ENCODE results near the gene AMH.

AMH gene

DNA sequence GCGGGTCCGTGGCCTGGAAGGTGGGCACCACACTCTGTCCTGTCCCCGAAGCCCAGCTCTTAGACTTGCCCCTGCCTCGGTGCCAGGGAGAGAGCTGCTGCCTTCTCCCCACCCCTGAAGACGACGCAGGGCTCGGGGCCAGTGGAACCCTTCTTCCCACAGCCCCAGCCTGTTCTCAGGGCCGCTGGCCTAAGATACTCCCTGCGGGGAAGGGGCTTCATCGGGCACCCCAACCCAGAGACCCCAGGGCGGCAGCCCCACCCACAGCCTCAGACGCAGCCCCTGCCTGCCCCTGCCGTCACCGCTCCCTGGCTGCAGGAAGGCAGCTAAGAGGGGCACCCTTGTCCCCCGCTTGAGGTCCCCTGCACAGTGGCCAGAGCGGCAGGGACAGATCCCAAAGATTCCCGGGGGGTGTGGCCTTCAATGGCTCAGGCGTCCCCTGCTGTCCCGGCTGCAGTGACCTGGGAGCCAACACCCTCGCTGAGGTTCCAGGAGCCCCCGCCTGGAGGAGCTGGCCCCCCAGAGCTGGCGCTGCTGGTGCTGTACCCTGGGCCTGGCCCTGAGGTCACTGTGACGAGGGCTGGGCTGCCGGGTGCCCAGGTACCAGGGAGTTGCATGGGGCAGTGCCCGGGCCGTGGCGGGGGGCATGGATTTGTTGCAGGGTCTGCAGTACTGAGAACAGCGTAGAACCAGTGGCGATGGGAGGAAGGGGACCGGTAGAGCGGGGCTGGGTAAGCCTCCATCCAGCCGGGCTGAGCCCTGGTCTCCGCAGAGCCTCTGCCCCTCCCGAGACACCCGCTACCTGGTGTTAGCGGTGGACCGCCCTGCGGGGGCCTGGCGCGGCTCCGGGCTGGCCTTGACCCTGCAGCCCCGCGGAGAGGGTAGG lies 1.0 kb downstream of the AMH start:
- no peak for DNase-seq (ENCODE audit: low read depth in 2 of 2)

- no peak for DNase-seq (ENCODE audit: low read depth in 2 of 2)
Measured at GRCh38 chr19:2250766-2251105, 1.6 kb downstream of the AMH start.

DNA sequence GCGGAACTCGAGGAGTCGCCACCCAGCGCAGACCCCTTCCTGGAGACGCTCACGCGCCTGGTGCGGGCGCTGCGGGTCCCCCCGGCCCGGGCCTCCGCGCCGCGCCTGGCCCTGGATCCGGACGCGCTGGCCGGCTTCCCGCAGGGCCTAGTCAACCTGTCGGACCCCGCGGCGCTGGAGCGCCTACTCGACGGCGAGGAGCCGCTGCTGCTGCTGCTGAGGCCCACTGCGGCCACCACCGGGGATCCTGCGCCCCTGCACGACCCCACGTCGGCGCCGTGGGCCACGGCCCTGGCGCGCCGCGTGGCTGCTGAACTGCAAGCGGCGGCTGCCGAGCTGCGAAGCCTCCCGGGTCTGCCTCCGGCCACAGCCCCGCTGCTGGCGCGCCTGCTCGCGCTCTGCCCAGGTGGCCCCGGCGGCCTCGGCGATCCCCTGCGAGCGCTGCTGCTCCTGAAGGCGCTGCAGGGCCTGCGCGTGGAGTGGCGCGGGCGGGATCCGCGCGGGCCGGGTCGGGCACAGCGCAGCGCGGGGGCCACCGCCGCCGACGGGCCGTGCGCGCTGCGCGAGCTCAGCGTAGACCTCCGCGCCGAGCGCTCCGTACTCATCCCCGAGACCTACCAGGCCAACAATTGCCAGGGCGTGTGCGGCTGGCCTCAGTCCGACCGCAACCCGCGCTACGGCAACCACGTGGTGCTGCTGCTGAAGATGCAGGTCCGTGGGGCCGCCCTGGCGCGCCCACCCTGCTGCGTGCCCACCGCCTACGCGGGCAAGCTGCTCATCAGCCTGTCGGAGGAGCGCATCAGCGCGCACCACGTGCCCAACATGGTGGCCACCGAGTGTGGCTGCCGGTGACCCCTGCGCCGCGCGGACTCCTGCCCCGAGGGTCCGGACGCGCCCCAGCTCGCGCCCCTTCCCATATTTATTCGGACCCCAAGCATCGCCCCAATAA lies 2.3 kb downstream of the AMH start:
- no peak for DNase-seq (ENCODE audit: low read depth in 2 of 2)

DNA sequence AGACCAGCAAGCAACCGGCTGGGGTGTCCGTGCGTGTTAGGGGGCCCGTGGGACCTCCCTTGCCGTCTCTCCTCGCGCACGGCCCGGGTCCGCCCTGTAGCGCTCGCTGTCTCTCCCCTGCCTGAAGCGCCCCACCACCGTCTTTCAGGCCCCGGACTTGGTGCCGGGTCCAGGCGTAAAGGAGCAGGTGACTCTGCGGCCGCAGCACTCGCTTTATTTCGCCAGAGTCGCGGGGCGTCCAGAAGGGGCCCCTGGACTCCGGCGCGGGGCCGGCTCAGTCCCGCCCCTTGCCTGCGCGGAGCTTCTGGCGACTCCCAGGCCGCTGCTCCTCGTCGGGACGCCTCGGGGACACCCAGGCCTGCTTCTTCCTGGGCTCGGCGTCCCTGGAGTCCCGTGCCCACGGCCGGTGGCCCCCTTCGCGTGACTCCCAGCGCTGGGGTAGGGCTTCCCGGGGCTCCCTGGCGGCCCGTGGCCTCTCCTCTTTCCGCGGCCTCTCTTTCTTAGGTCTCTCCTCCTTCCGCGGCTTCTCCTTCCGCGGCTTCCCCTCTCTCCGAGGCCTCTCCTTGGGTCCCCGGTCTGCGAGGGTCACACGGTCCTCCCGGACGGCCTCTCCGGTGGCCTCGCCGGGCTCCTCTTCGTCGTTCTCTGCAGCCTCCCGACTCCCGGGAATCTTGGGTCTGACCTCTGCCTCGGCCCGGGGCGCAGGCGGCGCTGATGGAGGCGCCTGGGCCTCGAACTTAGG lies 3.1 kb downstream of the AMH start:
- no peak for DNase-seq (ENCODE audit: low read depth in 2 of 2)

DNA sequence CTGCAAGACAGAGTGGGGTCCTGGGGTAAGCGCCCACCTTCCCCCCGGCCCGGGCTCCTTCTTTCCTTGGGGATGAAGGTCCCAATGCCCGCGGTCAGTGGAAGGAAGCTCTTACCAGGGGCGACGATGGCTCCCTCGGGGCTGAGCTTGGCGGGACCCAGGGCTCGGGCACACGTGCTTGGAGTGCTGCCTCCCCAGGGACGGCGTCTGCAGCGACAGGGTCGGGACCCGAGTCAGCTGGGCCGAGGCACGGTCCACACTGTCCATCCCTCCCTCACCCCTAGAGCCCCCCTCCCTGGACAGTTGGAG lies 3.6 kb downstream of the AMH start:
- DNase-seq (ENCODE audit: low read depth in 2 of 2): no peak

DNA sequence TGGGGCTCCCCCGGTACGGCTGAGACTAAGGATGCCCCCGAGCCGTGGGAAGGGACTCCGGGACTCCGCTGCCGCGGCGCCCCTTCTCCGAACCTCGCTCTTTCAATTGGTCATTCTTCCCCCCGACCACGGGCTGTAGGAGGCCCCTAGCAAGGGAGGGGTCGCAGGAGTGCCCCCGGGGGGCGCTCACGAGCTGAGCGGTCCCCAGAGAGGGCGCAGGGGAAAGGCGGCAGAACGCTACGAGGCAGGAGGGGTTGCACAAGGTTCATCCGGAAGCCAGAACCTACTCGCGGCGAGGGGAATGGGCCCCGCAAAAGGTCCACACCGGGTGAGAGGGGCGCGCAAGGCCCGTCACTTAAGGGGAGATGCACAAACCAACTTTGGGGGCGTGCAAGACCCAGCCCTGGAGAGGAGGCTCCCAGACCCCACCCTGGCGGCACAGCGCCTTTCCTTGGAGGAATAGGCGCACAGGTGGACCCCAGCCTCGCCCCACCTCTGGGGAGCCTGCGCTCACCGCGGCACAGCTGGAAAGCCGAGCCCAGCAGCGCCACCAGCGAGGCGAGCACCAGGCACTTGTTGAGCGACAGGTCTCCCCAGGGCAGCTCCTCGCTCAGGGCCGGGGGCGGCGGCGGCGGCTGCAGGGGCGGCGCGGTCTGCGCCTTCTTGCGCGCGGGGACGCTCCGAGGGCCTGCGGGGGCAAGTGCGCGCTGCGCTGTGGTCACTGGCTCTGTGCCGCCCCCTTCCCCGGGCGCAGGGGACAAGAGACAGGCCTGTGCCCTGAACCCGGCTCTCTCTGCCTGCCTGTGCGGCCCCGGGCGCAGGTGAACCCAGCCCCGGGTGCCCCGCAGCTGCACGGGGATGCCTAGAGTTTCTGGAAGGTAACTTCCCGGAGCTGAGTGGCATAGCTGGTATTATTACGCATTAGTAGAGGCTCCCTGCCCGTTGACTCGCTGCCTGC lies 4.3 kb downstream of the AMH start:
- DNase-seq (ENCODE audit: low read depth in 2 of 2): no peak

- DNase-seq (ENCODE audit: low read depth in 2 of 2): no peak
Measured at GRCh38 chr19:2254064-2254872, 5.1 kb downstream of the AMH start.

DNA sequence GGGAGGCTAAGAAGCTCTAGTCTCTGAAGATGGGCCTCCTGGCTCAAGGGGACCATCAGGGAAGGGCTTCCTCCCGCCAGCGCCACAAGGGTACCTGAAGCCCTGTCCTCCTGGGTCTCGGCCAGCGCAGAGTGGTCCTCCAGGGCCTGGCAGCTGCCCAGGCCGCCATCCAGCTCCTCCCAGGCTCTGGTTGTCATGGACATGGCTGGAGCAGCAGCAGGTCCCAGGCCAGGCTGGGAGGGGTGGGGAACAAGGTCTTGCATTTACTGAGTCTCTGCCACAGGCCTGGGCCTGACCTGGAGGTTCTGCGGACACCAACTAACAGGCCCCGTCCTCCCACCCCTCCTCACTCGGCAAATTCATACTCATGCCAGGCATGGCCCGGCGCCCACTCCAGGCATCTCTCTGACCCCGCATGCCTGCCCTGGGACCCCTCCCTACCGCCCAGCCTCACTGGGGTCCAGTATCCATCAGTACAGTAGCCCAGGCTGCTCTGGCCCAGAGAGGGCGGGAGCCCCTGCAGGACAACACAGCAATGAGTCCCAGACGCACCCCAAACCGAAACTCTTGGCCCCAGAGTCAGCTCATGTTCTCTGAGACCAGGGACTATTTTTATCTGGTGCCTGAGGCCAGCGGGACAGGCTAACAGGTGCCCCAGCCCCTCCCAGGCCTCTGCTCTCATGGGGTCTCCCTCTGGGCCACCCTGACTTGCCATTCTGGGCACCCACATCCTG lies 6.2 kb downstream of the AMH start:
- DNase-seq (ENCODE audit: low read depth in 2 of 2): no peak

GRCh38 chr19:2255982-2256685 lies 7.0 kb downstream of the AMH start, which contains the start of gene JSRP1:
Gene JSRP1 (minus strand): TSS chr19:2256417. CDS start chr19:2255314, 1,103 bp downstream.
- DNase-seq (ENCODE audit: low read depth in 2 of 2): no peak

DNA sequence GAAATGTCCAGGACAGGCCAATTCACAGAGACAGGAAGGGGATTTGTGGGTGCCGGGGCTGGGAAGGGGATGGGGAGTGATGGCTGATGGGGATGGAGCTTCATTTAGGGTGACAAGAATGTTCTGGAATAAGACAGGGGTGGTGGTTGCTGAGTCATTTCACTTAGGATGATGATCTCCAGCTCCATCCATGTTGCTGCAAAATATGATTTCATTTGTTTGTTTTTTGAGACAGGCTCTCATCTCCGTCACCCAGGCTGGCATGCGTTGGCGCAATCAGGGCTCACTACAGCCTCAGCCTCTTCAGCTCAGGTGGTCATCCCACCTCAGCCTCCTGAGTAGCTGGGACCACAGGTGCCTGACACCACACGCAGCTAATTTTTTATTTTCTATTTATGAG lies 10.2 kb downstream of the AMH start:
- DNase-seq (ENCODE audit: low read depth in 2 of 2): no peak

DNA sequence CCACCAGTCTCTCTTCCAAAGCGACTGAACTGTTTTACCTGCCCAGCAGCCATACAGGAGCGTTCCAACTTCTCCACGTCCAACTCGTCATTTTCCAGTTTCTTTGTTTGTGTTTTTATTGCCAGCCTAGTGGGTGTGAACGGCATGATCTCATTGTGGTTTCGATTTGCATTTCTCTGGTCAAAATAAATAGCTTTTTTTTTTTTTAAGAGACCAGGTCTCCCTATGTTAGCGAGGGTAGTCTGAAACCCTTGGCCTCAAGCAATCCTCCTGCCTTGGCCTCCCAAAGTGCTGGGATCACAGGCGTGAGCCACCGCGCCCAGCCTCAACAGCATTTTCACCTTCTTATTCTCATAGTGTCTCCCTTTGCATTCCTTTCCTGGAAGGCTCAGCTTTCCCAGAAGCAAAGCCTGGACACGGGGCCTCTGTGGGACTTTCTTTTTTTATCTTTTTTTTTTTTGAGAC lies 11.2 kb downstream of the AMH start:
- DNase-seq (ENCODE audit: low read depth in 2 of 2): no peak

- DNase-seq (ENCODE audit: low read depth in 2 of 2): no peak
Measured at GRCh38 chr19:2261438-2262172, 12.5 kb downstream of the AMH start.

- DNase-seq (ENCODE audit: low read depth in 2 of 2): no peak
Measured at GRCh38 chr19:2266183-2266993, 17.3 kb downstream of the AMH start.

DNA sequence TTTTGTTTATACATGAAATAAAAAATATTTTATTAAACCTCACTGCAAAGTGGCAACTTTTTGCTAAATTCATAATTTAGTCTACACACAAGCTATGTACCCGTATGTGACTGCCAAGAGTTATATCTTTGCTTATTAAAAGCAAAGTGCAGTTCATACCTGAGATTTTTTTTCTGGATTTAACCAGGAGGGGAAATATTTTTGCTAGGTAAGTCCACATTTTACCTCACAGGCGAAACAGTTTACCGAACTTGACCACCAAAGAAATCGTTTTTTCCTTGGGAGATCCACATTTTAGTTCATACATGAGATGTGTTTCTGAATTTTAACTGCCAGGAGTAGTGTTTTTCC lies 19.3 kb downstream of the AMH start:
- no peak for DNase-seq (ENCODE audit: low read depth in 2 of 2)

DNA sequence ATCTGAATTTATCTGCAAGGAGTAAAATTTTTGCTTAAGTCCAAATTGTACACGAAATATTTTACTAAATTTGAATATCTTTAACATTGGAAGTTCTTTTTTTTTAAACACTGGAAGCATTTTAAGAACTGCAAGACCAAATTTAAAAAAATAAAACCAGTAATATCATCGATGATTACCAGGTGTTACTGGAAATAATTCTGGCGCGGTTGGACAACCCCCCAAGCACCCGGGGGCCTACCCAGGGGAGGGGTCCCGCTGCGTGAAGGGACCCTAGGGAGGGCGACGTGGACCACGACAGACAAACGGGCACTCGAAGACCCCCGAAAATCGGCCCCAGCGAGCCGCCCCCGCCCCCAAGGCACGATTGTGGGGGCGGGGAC lies 19.7 kb downstream of the AMH start:
- no peak for DNase-seq (ENCODE audit: low read depth in 2 of 2)

DNA sequence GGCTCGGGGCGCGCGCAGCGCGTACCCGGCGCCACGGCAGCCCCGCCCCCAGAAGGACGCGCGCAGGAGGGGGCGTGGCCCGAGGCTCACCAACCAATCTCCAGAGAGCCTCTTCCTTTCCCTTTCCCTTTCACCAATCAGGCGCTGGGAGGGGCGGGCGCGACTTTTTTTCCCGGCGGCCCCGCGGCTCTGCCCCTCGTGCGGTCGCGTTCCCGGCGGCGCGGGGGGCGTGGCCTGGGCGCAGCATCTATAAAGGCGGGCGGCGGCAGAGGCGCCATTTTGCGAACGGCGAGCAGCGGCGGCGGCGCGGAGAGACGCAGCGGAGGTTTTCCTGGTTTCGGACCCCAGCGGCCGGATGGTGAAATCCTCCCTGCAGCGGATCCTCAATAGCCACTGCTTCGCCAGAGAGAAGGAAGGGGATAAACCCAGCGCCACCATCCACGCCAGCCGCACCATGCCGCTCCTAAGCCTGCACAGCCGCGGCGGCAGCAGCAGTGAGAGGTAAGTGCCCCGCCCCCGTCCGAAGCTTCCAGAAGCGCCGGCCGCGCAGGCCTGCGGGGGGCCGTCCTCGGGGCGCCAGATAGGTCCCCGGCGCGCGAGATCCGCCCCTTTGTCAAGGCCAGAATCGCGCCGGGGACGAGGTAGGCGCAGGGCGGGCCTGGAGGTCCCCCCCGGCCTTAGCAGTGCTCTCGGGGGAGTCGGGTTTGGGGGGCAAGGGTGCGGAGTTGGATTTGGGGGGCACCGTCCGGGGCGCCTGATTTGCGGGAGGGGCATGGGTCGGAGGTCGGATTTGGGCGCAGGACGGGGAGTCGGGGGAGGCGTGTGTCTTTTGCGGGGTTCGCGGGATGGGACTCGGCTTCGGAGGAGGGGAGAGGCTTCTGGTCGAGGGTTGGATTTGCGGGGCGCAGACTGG lies 20.4 kb downstream of the AMH start:
- peak; percentile 98 for DNase-seq (ENCODE audit: low read depth in 2 of 2)

DNA sequence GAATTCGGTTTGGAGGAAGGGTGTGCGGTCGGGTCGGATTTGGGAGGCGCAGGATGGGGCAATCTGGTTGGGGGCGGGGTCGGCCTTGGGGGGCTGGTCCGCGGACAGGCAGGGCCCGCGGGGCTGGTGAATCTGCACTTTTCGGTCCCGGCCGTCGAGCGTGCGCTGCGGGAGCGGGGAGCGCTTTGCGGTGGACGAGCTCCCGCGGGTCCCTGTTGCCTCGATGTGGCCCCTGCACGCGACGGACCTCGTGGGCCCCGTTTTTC lies 21.0 kb downstream of the AMH start:
- DNase-seq (ENCODE audit: low read depth in 2 of 2): no peak
